Parathyroid adenoma (tissue), 2 donors: Measurements from ENCODE around the gene TEKT1.

ENCODE experiments used
- H2AFZ ChIP-seq: fragments of 300-600 bp; sonication (generic); one replicate; pipeline ENCODE4 v1.7.0; 2017; ENCODE audit warnings: antibody characterized with exemption, mild to moderate bottlenecking
- H3K27ac ChIP-seq: fragments of 300-600 bp; sonication (generic); one replicate; pipeline ENCODE4 v1.7.0; 2017
- H3K27me3 ChIP-seq: fragments of 300-600 bp; sonication (generic); one replicate; pipeline ENCODE4 v1.7.0; 2017; ENCODE audit warnings: low read length; ENCODE audit not compliant: control insufficient read depth, insufficient read depth
- H3K36me3 ChIP-seq: fragments of 300-600 bp; sonication (generic); one replicate; pipeline ENCODE4 v1.7.0; 2017; ENCODE audit warnings: low read length; ENCODE audit not compliant: control insufficient read depth, insufficient read depth
- H3K4me1 ChIP-seq: fragments of 300-600 bp; sonication (generic); one replicate; pipeline ENCODE4 v1.7.0; 2017; ENCODE audit warnings: control low read depth
- H3K4me2 ChIP-seq: fragments of 300-600 bp; sonication (generic); one replicate; pipeline ENCODE4 v1.7.0; 2017; ENCODE audit warnings: low read length
- H3K4me3 ChIP-seq: fragments of 300-600 bp; sonication (generic); one replicate; pipeline ENCODE4 v1.7.0; 2017; ENCODE audit warnings: low read depth, low read length
- H3K79me2 ChIP-seq: fragments of 300-600 bp; sonication (generic); one replicate; pipeline ENCODE4 v1.7.0; 2017; ENCODE audit warnings: control low read depth
- H3K9ac ChIP-seq: fragments of 300-600 bp; sonication (generic); one replicate; pipeline ENCODE4 v1.7.0; 2017; ENCODE audit warnings: mild to moderate bottlenecking
- H3K9me3 ChIP-seq: fragments of 300-600 bp; sonication (generic); one replicate; pipeline ENCODE4 v1.7.0; 2017; ENCODE audit warnings: low read length; ENCODE audit not compliant: control insufficient read depth
- TF ChIP-seq, protein P1 (sequence below): fragments of 300-600 bp; sonication (generic); IDR thresholded peaks from one replicate; pipeline ENCODE4 v1.7.0; 2017; ENCODE audit warnings: antibody characterized with exemption, mild to moderate bottlenecking
- donor health status: primary hyperparathyroidism.

The TEKT1 gene

DNA sequence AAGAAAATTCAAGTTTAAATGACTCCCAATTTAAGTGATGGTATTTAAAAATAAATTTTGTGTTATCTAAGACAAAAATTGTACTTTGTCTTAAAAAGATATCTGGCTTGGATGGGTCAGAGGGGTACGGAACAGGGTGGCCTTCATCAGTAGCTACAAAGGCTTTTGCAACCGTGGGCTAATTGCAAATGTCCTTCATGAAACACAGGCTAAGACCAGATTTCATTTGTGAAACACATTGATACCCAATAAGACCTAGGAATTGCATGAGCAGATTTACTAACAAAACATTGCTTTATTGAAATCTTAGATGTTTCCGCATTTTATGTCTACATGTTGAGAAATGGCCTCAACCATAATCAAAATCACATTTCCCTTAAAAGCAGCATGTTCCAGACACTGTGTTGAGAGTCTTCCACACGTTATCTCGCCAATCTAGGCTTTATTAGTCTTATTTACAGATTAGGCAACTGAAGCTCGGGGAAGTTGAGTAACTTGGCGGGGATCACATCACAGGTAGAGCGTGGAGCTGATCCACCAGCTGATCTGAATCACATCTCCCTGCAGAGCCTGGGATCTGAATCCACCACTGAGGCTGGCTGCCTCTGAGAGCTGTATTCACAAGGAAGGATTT lies 33.7 kb downstream of the TEKT1 start:
- no peak overlapping the region for H2AFZ ChIP-seq
- no peaks in the 10 kb centered on the region for H3K9me3 ChIP-seq
- no peak overlapping the region for H3K4me2 ChIP-seq
- no peaks in the 10 kb centered on the region for H3K27me3 ChIP-seq
- no peak overlapping the region for H3K27ac ChIP-seq
- H3K4me1 ChIP-seq, result peaks cover 3% of the 10 kb centered on the region
- H3K4me3 ChIP-seq, result no peak overlapping the region
- no peak overlapping the region for H3K9ac ChIP-seq
- no peaks in the 10 kb centered on the region for H3K79me2 ChIP-seq
- no peaks in the 10 kb centered on the region for H3K36me3 ChIP-seq
- TF ChIP-seq, protein P1, sequence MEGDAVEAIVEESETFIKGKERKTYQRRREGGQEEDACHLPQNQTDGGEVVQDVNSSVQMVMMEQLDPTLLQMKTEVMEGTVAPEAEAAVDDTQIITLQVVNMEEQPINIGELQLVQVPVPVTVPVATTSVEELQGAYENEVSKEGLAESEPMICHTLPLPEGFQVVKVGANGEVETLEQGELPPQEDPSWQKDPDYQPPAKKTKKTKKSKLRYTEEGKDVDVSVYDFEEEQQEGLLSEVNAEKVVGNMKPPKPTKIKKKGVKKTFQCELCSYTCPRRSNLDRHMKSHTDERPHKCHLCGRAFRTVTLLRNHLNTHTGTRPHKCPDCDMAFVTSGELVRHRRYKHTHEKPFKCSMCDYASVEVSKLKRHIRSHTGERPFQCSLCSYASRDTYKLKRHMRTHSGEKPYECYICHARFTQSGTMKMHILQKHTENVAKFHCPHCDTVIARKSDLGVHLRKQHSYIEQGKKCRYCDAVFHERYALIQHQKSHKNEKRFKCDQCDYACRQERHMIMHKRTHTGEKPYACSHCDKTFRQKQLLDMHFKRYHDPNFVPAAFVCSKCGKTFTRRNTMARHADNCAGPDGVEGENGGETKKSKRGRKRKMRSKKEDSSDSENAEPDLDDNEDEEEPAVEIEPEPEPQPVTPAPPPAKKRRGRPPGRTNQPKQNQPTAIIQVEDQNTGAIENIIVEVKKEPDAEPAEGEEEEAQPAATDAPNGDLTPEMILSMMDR, result no peak

DNA sequence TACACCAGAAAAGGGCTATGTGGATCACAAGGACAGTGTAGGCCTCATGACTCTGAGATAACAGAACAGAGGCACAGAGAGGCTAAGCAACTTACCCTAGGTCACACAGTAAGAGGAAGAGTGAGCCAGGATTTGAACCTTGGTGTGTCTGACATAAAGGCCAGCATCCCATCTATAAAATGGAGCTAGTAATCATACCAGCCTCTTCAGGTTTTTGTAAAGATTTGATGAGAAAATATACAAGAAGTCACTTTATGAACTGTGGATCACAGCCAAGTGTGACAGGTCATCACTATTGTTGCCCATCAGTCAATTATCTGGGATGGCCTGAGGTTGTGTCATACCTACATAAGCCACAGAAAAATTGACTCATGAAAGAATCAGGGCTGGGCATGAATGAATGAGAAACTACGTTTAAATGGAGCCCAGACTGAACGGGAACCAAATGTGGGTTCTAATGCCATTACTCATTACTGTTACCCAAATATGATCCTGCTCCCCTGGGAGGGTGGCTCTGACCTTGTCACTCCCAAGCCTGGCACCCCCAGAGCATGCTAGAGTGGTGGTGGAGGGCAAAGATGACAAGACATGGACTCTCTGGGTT lies 34.5 kb downstream of the TEKT1 start:
- Histone ChIP-seq H3K79me2 (no peaks in the 10 kb centered on the region), H3K9ac (no peak overlapping the region), H3K4me3 (no peak overlapping the region), H3K4me1 (peaks cover 3% of the 10 kb centered on the region), H3K27me3 (no peaks in the 10 kb centered on the region), H3K9me3 (no peaks in the 10 kb centered on the region), H3K27ac (no peak overlapping the region), H3K36me3 (no peaks in the 10 kb centered on the region), H2AFZ (no peak overlapping the region), H3K4me2 (no peak overlapping the region)
- TF ChIP-seq, protein P1, result no peak

DNA sequence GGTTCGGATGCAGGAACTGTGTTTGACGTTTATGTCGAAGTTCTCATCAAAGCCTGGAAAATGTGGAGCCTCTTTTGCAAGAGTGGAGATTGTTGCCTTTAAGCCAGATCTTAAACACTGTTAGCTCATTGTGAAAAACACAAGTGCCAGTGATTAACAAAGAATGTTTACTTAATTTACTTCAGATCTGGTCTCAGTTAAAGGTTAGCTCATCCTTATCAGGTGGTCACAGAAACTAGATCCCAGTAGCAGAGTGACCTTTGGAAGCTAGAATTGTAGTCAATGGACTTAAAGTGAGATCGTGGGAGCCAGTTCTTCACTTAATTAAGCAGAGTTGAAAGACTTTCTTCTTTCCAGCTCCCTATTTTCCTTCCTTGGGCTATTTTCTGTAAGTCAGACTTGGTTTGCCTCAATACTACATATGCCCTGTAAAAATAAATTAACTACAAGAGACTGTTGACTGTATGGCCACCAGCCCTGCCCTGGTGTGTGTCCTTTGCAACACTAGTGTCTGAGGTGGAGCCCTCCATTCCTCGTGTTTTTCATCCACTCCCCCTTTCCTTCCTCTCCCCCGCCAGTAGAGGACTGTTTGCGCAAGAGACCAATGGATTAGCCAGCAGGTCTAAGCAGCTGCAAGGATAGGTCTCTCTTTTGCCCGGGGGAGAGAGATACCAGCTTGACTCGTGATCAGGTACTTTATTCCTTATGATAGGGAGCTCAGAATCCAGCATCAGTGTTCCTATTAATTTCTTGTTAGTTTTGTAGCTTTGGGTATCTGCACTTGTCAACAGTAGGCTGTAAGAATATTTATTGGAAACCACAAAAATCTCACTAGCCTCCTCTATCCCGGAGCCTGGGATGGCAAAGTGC lies 35.3 kb downstream of the TEKT1 start:
- no peaks in the 10 kb centered on the region for H3K36me3 ChIP-seq
- H3K27ac ChIP-seq, result no peak overlapping the region
- no peak overlapping the region for H3K4me3 ChIP-seq
- H3K9ac ChIP-seq, result no peak overlapping the region
- H3K4me2 ChIP-seq, result no peak overlapping the region
- H3K27me3 ChIP-seq, result no peaks in the 10 kb centered on the region
- no peaks in the 10 kb centered on the region for H3K79me2 ChIP-seq
- TF ChIP-seq, protein P1, result no peak
- H2AFZ ChIP-seq, result no peak overlapping the region
- peaks cover 3% of the 10 kb centered on the region for H3K4me1 ChIP-seq
- no peaks in the 10 kb centered on the region for H3K9me3 ChIP-seq

DNA sequence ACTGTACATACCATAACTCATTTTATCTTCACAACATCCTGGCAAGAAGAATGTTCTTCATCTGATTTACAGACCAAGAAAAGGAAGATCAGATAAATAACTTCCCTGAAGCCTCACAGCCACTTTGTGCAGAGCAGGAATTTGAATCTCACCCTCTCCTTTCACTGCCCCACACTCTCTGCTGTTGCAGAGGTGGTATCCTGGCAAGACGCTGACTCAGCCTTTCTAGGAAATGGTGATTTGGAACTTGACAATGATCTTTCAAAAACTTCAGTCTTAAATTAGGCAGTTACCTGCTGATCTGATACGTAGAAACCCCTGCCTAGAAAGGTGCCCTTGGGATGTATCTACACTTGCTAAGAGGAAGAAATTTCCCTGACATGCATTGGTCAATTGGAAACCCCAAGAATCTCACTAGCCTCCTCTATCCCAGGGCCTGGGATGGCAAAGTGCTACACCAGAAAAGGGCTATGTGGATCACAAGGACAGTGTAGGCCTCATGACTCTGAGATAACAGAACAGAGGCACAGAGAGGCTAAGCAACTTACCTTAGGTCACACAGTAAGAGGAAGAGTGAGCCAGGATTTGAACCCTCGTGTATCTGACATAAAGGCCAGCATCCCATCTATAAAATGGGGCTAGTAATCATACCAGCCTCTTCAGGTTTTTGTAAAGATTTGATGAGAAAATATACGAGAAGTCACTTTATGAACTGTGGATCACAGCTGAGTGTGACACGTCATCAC lies 37.6 kb downstream of the TEKT1 start:
- peaks cover 3% of the 10 kb centered on the region for H3K4me1 ChIP-seq
- H2AFZ ChIP-seq, result no peak overlapping the region
- H3K9ac ChIP-seq, result no peak overlapping the region
- H3K4me3 ChIP-seq, result no peak overlapping the region
- no peaks in the 10 kb centered on the region for H3K27me3 ChIP-seq
- no peak overlapping the region for H3K4me2 ChIP-seq
- TF ChIP-seq, protein P1, result no peak
- H3K36me3 ChIP-seq, result no peaks in the 10 kb centered on the region
- H3K79me2 ChIP-seq, result no peaks in the 10 kb centered on the region
- no peak overlapping the region for H3K27ac ChIP-seq
- H3K9me3 ChIP-seq, result no peaks in the 10 kb centered on the region
